HepG2 (cell line): ENCODE data around the gene LPO. TPM values are rescaled to one million over a fixed set of nuclear protein-coding genes. Genes with fewer than 3 reads are reported as not detected.

ENCODE experiments used
- CC2D1A ChIP-seq: sonication (generic); formaldehyde crosslinking; IDR thresholded peaks from 2 replicates; pipeline ENCODE4 v1.8.1; 2023; ENCODE audit warnings: mild to moderate bottlenecking, missing genetic modification reagents
- FOXA3 ChIP-seq: IDR thresholded peaks from 2 replicates; pipeline ENCODE4 v1.6.1; 2016; ENCODE audit warnings: missing genetic modification reagents, missing compliant biosample characterization
- GLMP ChIP-seq: sonication (generic); formaldehyde crosslinking; IDR thresholded peaks from 2 replicates; pipeline ENCODE4 v1.9.0; 2021; ENCODE audit warnings: missing genetic modification reagents, mild to moderate bottlenecking, borderline replicate concordance
- NCOR1 ChIP-seq: fragments of 200-600 bp; sonication (generic); IDR thresholded peaks from 2 replicates; pipeline ENCODE4 v1.7.0; 2017; ENCODE audit warnings: antibody characterized with exemption, low read length, borderline replicate concordance
- PLSCR1 ChIP-seq: sonication (generic); formaldehyde crosslinking; IDR thresholded peaks from 2 replicates; pipeline ENCODE4 v1.5.0; 2020; ENCODE audit warnings: missing genetic modification reagents, mild to moderate bottlenecking, borderline replicate concordance
- RFXAP ChIP-seq: sonication (generic); formaldehyde crosslinking; IDR thresholded peaks from 2 replicates; pipeline ENCODE4 v1.4.0; 2020; ENCODE audit warnings: missing genetic modification reagents, borderline replicate concordance
- SMAD9 ChIP-seq: sonication (generic); formaldehyde crosslinking; IDR thresholded peaks from 2 replicates; pipeline ENCODE4 v1.5.1; 2020; ENCODE audit warnings: mild to moderate bottlenecking, missing genetic modification reagents
- ZBTB10 ChIP-seq: sonication (generic); formaldehyde crosslinking; IDR thresholded peaks from 2 replicates; pipeline ENCODE4 v1.4.0; 2020; ENCODE audit warnings: missing genetic modification reagents, borderline replicate concordance
- ZBTB26 ChIP-seq: IDR thresholded peaks from 2 replicates; pipeline ENCODE4 v1.6.1; 2016; ENCODE audit warnings: missing compliant biosample characterization, missing genetic modification reagents, borderline replicate concordance
- ZMAT3 ChIP-seq: sonication (generic); formaldehyde crosslinking; conservative IDR thresholded peaks from 2 replicates; pipeline ENCODE4 v1.7.0; 2021; ENCODE audit warnings: missing genetic modification reagents
- ZNF224 ChIP-seq: sonication (generic); formaldehyde crosslinking; IDR thresholded peaks from 2 replicates; pipeline ENCODE4 v1.5.0; 2020; ENCODE audit warnings: mild to moderate bottlenecking, missing genetic modification reagents
- ZNF256 ChIP-seq: sonication (generic); formaldehyde crosslinking; conservative IDR thresholded peaks from 2 replicates; pipeline ENCODE4 v1.4.0; 2020; ENCODE audit warnings: missing genetic modification reagents
- ZNF563 ChIP-seq: sonication (generic); formaldehyde crosslinking; IDR thresholded peaks from 2 replicates; pipeline ENCODE4 v1.8.0; 2022; ENCODE audit warnings: mild to moderate bottlenecking, moderate library complexity, missing genetic modification reagents
- ZNF589 ChIP-seq: sonication (generic); formaldehyde crosslinking; conservative IDR thresholded peaks from 2 replicates; pipeline ENCODE4 v1.8.0; 2022; ENCODE audit warnings: mild to moderate bottlenecking, moderate library complexity, missing genetic modification reagents
- ZNF609 ChIP-seq: sonication (generic); formaldehyde crosslinking; IDR thresholded peaks from 2 replicates; pipeline ENCODE4 v1.4.0; 2020; ENCODE audit warnings: mild to moderate bottlenecking, missing genetic modification reagents, borderline replicate concordance
- ZNF614 ChIP-seq: IDR thresholded peaks from 2 replicates; pipeline ENCODE4 v1.6.1; 2018; ENCODE audit warnings: missing biosample characterization, missing genetic modification reagents, inconsistent platforms, borderline replicate concordance
- ZNF777 ChIP-seq: sonication (generic); formaldehyde crosslinking; IDR thresholded peaks from 2 replicates; pipeline ENCODE4 v1.4.0; 2020; ENCODE audit warnings: missing genetic modification reagents
- polyA plus RNA-seq, 8 experiments: library from polyadenylated mRNA; depleted of rRNA in 3 of 8; stranded (reverse) in 7 of 8; unstranded in 1 of 8; fragments of >200 nt; fragmentation: Illumina TruSeq in 4 of 8; extraction: Trizol in 4 of 8; gene quantifications; 2 replicates each; pipeline versions ENCODE4 v1.2.1 to v1.2.3, GENCODE V29; 2011 to 2016; ENCODE audit warnings: low read depth in 4 of 8, missing spikeins in 1 of 8, mixed read lengths in 1 of 8; ENCODE audit not compliant: insufficient read depth in 1 of 8
- total RNA-seq, 5 experiments: library from RNA; depleted of rRNA; stranded (reverse); fragments of >200 nt; fragmentation: Illumina TruSeq; extraction: Trizol; gene quantifications; 2 replicates each; pipeline ENCODE4 v1.2.3, GENCODE V29; 2016; ENCODE audit warnings: low read depth in 1 of 5

Gene LPO
- total and polyA plus RNA-seq, 2 of the 13 experiments (the other 11 are each of a cell fraction or from before 2014, with no cell fraction given), result not detected

- TF ChIP-seq ZNF256 (CRISPR knock-in tag) (0 out of 2 replicates have a peak, but pooled peaks have one; percentile 79), ZNF777 (0 out of 2 replicates have a peak, but pooled peaks have one; percentile 48), ZNF614 (CRISPR knock-in tag) (peak; percentile 70; the same call in 1 of the 2 replicates), NCOR1 (no peak), RFXAP (CRISPR knock-in tag) (no peak; the same call in 1 of the 2 replicates), ZBTB10 (peak; percentile 54; the same call in 1 of the 2 replicates), GLMP (CRISPR knock-in tag) (no peak), ZNF589 (CRISPR knock-in tag) (0 out of 2 replicates have a peak, but pooled peaks have one; percentile 68), ZBTB26 (CRISPR knock-in tag) (peak; percentile 72; the same call in 1 of the 2 replicates), ZMAT3 (peak; percentile 76), PLSCR1 (CRISPR knock-in tag) (0 out of 2 replicates have a peak, but pooled peaks have one; percentile 76), SMAD9 (CRISPR knock-in tag) (peak; percentile 85; the same call in 1 of the 2 replicates), CC2D1A (CRISPR knock-in tag) (no peak), ZNF224 (CRISPR knock-in tag) (no peak; the same call in 1 of the 2 replicates), FOXA3 (CRISPR knock-in tag) (no peak), ZNF609 (CRISPR knock-in tag) (no peak), ZNF563 (CRISPR knock-in tag) (peak; percentile 91)
Measured at GRCh38 chr17:58249270-58250133, 11.1 kb downstream of the LPO start (continued).
